CD4-positive, alpha-beta memory T cell (primary cell): ENCODE data around the gene NLRP12. TPM values are rescaled to one million over a fixed set of nuclear protein-coding genes. Genes with fewer than 3 reads are reported as not detected.
A peak's percentile ranks its signal among the peaks of the same experiment; 100 is the strongest.

ENCODE experiments used
- CTCF ChIA-PET: fragments of 350-600 bp; sonication (Branson Sonifier 250); formaldehyde crosslinking; loops from one replicate; lab custom pipeline; 2021; ENCODE audit warnings: inconsistent platforms; ENCODE audit not compliant: partially characterized antibody; lab: Charles Lee
- POLR2A ChIA-PET: fragments of 350-600 bp; sonication (Branson Sonifier 250); formaldehyde crosslinking; loops from one replicate; lab custom pipeline; 2021; ENCODE audit not compliant: partially characterized antibody; lab: Charles Lee
- DNase-seq, 5 donors: peaks; one replicate each; pipeline versions ENCODE4 v3.0.0 to v3.0.0-alpha.2; 2020 to 2022; ENCODE audit warnings: mixed read lengths in 1 of 5
- H3K27ac ChIP-seq: one replicate; pipeline ENCODE4 v1.7.0; 2013; ENCODE audit warnings: low read depth, low read length
- H3K27me3 ChIP-seq: 2 replicates; pipeline ENCODE4 v1.7.0; 2013; ENCODE audit warnings: mild to moderate bottlenecking, low read length, moderate library complexity; ENCODE audit not compliant: insufficient read depth
- H3K36me3 ChIP-seq: 2 replicates; pipeline ENCODE4 v1.7.0; 2013; ENCODE audit warnings: mild to moderate bottlenecking, low read length, moderate library complexity; ENCODE audit not compliant: insufficient read depth
- H3K4me1 ChIP-seq: 2 replicates; pipeline ENCODE4 v1.7.0; 2013; ENCODE audit warnings: mild to moderate bottlenecking, low read length, moderate library complexity; ENCODE audit not compliant: insufficient read depth
- H3K4me3 ChIP-seq, 2 donors: one replicate each; pipeline ENCODE4 v1.7.0; 2013; ENCODE audit warnings: low read length in 2 of 2, mild to moderate bottlenecking in 1 of 2
- H3K9me3 ChIP-seq, 2 donors: one replicate each; pipeline ENCODE4 v1.7.0; 2013; ENCODE audit warnings: low read length in 2 of 2, control low read depth in 1 of 2; ENCODE audit not compliant: control insufficient read depth in 1 of 2
- H3K27ac Mint-ChIP-seq, 7 donors: one replicate each; pipeline ENCODE4 v1.8.0; 2020 to 2021; ENCODE audit warnings: mixed read lengths in 7 of 7, mild to moderate bottlenecking in 6 of 7, inconsistent platforms in 3 of 7, moderate library complexity in 3 of 7
- H3K27me3 Mint-ChIP-seq, 2 donors: one replicate each; pipeline ENCODE4 v1.8.0; 2020 to 2021; ENCODE audit warnings: mixed read lengths in 2 of 2
- H3K36me3 Mint-ChIP-seq, 2 donors: one replicate each; pipeline ENCODE4 v1.8.0; 2020 to 2021; ENCODE audit warnings: mixed read lengths in 2 of 2, inconsistent platforms in 1 of 2, mild to moderate bottlenecking in 1 of 2
- H3K4me1 Mint-ChIP-seq, 4 donors: one replicate each; pipeline ENCODE4 v1.8.0; 2020 to 2021; ENCODE audit warnings: mixed read lengths in 4 of 4, mild to moderate bottlenecking in 1 of 4
- H3K4me3 Mint-ChIP-seq, 8 donors: one replicate each; pipeline ENCODE4 v1.8.0; 2020 to 2021; ENCODE audit warnings: mixed read lengths in 8 of 8, mild to moderate bottlenecking in 7 of 8, moderate library complexity in 6 of 8, inconsistent platforms in 3 of 8
- H3K9me3 Mint-ChIP-seq, 8 donors: one replicate each; pipeline ENCODE4 v1.8.0; 2020 to 2021; ENCODE audit warnings: mixed read lengths in 8 of 8, mild to moderate bottlenecking in 5 of 8, inconsistent platforms in 3 of 8, moderate library complexity in 1 of 8
- intact Hi-C: fragments of 100-400 bp; cut with micrococcal nuclease; formaldehyde crosslinking; loops from one replicate; pipeline ENCODE4 v1.15.1; 2023
- polyA plus RNA-seq, 2 donors: library from polyadenylated mRNA; unstranded; fragments of 300-500 nt; fragmentation: Illumina TruSeq; gene quantifications; one replicate each; pipeline ENCODE4 v1.2.3, GENCODE V29; 2021
- total RNA-seq, 2 experiments: library from RNA; stranded (reverse); gene quantifications; one replicate each; pipeline ENCODE4 v1.2.3, GENCODE V29; 2021

NLRP12 gene
- total and polyA plus RNA-seq, 4 experiments from 2014 or later: not detected

DNA sequence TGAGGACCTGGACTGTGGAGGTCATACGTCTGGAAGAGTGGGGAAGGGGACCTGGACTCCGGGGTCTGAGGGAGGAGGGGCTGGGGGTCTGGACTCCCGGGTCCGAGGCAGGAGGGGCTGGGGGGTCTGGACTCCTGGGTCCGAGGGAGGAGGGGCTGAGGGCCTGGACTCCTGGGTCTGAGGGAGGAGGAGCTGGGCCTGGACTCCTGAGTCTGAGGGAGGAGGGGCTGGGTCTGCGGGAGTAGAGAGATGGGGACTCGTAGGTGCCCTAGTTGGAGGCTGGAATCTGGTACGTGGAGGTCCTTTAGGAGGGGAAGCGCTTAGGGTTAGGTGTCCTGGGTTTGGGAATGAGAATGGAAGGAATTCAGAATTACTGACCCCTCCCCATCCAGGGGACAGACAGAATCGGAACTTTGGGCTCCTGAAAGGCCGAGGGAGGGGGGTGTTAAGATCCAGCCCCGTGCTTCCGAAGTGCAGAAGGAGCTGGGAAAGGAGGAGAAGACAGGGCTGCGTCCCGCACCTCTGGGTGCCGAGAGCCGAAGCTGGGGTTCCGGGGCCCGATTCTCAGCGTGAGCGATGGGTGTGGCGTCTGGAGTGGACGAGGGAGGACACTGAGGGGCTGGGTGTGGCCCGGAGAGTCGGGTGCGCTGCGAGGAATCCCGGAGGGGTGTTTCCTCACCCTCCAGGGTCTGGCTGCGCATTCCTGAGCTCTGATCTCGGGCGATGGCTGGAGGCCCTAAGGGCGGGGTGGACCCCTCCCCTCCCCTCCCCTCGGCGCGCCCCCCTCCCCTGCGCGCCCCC, 44.2 kb upstream of the NLRP12 start:
- intact Hi-C loops: loop anchor here (2.0 to 5.0 kb wide), 4 partner anchors 235 to 671 kb away; partner anchors contain the start of genes LENG8, LENG9 and NDUFA3
- Histone ChIP-seq H3K4me3 (peak overlapping the region; percentile 85 to 90), H3K27me3 (no peaks in the 10 kb centered on the region), H3K9me3 (no peaks in the 10 kb centered on the region), H3K4me1 (peaks cover 35% of the 10 kb centered on the region), H3K27ac (peak overlapping the region; percentile 100), H3K36me3 (no peaks in the 10 kb centered on the region)
- Mint-ChIP-seq H3K4me3 (peak overlapping the region; percentile 95 to 99 (median 98)), H3K36me3 (peaks cover 14 to 37% of the 10 kb centered on the region in 2 donors), H3K9me3 (peaks cover 0 to 7% (median 0%) of the 10 kb centered on the region in 8 donors), H3K4me1 (peaks cover 21 to 68% (median 34%) of the 10 kb centered on the region in 4 donors), H3K27ac (peak overlapping the region; percentile 99 to 100 (median 100)), H3K27me3 (no peaks in the 10 kb centered on the region)
- POLR2A ChIA-PET: interaction anchor here (0.6 to 4.3 kb wide), 19 partner anchors 9 to 1772 kb away, joined by 3 to 95 read pairs (median 7); partner anchors contain the start of genes CNOT3, LENG1, LENG8 and LENG9
- peak; percentile 53 to 71 (median 61) for DNase-seq
- CTCF ChIA-PET: interaction anchor here (1.0 to 1.7 kb wide), 6 partner anchors 11 to 162 kb away, joined by 3 to 12 read pairs (median 4); partner anchors contain the start of gene PRKCG

DNA sequence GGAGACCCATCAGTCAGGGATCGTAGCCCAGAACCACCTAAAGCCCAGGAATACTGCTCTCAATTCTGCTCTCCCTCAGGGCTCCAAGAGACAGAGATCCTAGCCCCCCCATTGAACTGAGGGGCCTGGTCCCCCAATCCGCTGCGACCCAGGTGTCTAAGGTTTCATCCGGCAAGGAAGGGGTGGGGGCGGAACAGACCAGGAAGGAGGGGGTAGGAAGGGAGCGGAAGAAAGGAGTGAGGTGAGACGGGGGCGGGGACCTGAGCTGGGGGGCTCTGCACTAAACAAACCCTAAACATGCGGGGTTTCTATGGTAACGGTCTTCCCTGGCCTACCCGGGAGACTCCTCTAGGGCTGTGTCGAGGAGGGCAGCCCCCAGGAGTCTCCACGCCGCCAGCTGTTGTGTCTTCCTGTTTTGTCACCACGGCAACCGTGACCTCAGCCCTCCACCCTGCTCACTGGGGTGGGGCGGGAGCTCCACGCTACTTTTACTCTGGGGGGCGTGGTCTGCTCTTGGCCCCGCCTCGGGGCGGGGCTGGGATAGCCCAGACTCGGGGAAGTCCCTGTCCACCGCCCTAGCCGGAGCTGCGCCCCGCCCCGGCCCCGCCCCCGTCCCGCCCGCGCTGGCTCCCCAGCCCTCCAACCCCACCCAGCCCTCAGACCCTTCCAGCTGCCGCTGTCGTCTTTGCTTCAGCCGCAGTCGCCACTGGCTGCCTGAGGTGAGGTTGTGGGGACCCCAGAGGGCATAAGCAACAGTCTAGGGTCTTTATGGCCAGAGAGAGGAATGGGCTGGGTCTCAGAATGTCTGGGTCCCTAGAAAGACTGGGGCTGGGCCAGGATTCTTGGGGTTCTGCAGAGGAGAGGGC, 43.3 kb upstream of the NLRP12 start, which contains the start of gene MYADM:
Gene MYADM (plus strand): TSS at position 659 of the 866 bp plus-strand sequence. CDS start 5,647 bp downstream, outside the sequence.
- no peaks in the 10 kb centered on the region for H3K27me3 Mint-ChIP-seq
- Histone ChIP-seq H3K27me3 (no peaks in the 10 kb centered on the region), H3K4me3 (peak within 1 kb of the TSS; percentile 85 to 90), H3K27ac (peak within 1 kb of the TSS; percentile 100), H3K9me3 (no peaks in the 10 kb centered on the region), H3K4me1 (peaks cover 30% of the 10 kb centered on the region), H3K36me3 (no peaks in the 10 kb centered on the region)
- intact Hi-C loops: loop anchor here (1.0 to 5.0 kb wide), 9 partner anchors 12 to 670 kb away; partner anchors contain the start of genes CNOT3, LENG1, LENG8 and LENG9
- peaks cover 20 to 60% (median 28%) of the 10 kb centered on the region in 4 donors for H3K4me1 Mint-ChIP-seq
- H3K9me3 Mint-ChIP-seq: peaks cover 0 to 7% (median 0%) of the 10 kb centered on the region in 8 donors
- H3K27ac Mint-ChIP-seq: peak within 1 kb of the TSS; percentile 99 to 100 (median 100)
- peaks cover 9 to 29% of the 10 kb centered on the region in 2 donors for H3K36me3 Mint-ChIP-seq
- ChIA-PET CTCF (interaction anchor here (1.0 to 1.7 kb wide), 5 partner anchors 12 to 162 kb away, joined by 3 to 12 read pairs (median 5); partner anchors contain the start of gene PRKCG), POLR2A (interaction anchor here (0.6 to 4.3 kb wide), 20 partner anchors 10 to 1773 kb away, joined by 3 to 95 read pairs (median 8); partner anchors contain the start of genes CNOT3, LENG1, LENG8 and LENG9)
- peak; percentile 100 for DNase-seq
- H3K4me3 Mint-ChIP-seq: peak within 1 kb of the TSS; percentile 95 to 99 (median 98)

DNA sequence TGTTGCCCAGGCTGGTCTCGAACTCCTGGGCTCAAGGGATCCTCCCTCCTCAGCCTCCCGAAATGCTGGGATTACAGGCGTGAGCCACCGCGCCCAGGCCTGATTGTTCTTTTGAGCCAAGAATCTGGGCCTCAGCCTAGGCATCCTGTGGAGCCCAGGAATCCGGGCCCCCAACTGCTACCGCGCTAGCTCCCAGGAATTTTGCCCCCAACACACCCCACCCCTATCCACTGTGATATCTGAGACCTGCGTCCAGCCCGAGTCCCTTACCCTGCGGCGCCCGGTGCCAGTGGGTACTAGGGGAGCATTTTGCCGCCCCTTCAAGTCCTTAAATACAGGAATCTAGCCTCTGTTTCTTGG, 42.7 kb upstream of the NLRP12 start:
- Histone ChIP-seq H3K4me1 (peaks cover 30% of the 10 kb centered on the region), H3K27ac (peak overlapping the region; percentile 100), H3K9me3 (no peaks in the 10 kb centered on the region), H3K27me3 (no peaks in the 10 kb centered on the region), H3K4me3 (peak overlapping the region; percentile 8 to 58), H3K36me3 (no peaks in the 10 kb centered on the region)
- CTCF ChIA-PET: interaction anchor here (1.0 to 1.7 kb wide), 6 partner anchors 12 to 163 kb away, joined by 3 to 12 read pairs (median 6); partner anchors contain the start of gene PRKCG
- H3K4me1 Mint-ChIP-seq: peaks cover 20 to 59% (median 27%) of the 10 kb centered on the region in 4 donors
- peak overlapping the region; percentile 99 to 100 (median 100) for H3K27ac Mint-ChIP-seq
- H3K27me3 Mint-ChIP-seq: no peaks in the 10 kb centered on the region
- H3K4me3 Mint-ChIP-seq: peak overlapping the region; percentile 95 to 99 (median 98)
- POLR2A ChIA-PET: interaction anchor here (0.6 to 4.3 kb wide), 17 partner anchors 10 to 1392 kb away, joined by 3 to 95 read pairs (median 8); partner anchors contain the start of genes CNOT3, LENG8, LENG9 and MBOAT7
- H3K36me3 Mint-ChIP-seq: peaks cover 9 to 29% of the 10 kb centered on the region in 2 donors
- intact Hi-C loops: loop anchor here (1.0 to 5.0 kb wide), 8 partner anchors 12 to 670 kb away; partner anchors contain the start of genes CNOT3, LENG1, LENG8 and LENG9
- peaks cover 0 to 7% (median 0%) of the 10 kb centered on the region in 8 donors for H3K9me3 Mint-ChIP-seq
- peak in 2 of 5 donors; percentile 21 to 27 for DNase-seq

DNA sequence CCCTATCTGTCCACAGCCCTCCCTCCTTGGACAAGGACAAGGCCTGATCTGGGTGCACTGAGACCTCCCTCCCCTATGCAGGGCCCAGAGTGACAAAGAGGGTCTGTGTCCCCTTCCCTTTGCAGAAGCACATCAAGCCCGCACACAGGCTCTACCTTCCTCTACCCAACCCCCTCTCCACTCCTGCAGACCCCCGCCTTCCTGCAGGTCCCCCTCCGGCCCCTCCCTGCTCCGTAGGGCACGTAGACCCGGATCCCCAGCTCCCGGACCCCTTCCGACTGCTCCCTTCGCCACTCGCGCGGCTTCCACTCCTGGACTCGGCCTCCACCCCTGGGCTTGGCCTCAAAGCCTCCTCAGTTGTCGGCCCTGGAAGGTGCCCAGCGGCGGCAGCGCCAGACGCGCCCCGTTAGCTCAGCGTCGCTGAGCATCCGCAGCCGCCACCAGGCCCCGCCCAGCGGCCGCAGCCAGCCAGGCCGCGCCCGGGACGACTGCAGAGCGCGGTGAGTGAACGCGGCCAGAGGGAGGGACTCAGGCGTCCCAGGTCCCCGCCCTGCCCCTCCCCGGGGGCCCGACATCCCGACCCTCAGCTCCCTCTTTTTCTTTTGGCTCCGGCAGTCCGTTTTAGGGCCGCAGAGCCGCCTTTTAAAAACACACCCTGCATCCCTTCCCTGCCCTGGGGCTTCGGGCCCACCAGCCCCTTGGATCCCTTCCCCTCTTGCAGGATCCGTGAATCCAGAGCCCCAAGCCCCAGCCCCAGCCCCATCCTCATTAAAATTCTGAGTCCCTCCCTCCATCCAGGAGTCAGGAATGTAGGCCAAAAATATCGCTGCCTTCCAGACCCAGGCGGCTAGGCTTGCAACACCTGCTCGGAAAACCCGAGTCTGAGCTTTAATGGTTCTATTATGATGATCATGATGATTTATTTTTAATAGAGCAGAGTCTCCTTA, 42.1 kb upstream of the NLRP12 start:
- Mint-ChIP-seq H3K27ac (peak overlapping the region; percentile 99 to 100 (median 100)), H3K36me3 (peaks cover 2 to 24% of the 10 kb centered on the region in 2 donors), H3K27me3 (no peaks in the 10 kb centered on the region), H3K9me3 (peaks cover 0 to 7% (median 0%) of the 10 kb centered on the region in 8 donors), H3K4me3 (peak overlapping the region; percentile 95 to 99 (median 98)), H3K4me1 (peaks cover 15 to 53% (median 22%) of the 10 kb centered on the region in 4 donors)
- H3K27ac ChIP-seq: peak overlapping the region; percentile 100
- peak; percentile 63 to 73 (median 71) for DNase-seq
- H3K4me1 ChIP-seq: peaks cover 26% of the 10 kb centered on the region
- H3K4me3 ChIP-seq: peak overlapping the region; percentile 8 to 58
- intact Hi-C loops: loop anchor here (5.0 kb wide), 3 partner anchors 581 to 669 kb away; partner anchors contain the start of genes LENG8 and LENG9
- ChIA-PET POLR2A (interaction anchor here (0.7 to 4.3 kb wide), 9 partner anchors 10 to 582 kb away, joined by 3 to 95 read pairs (median 9); partner anchors contain the start of genes LENG8, MBOAT7, PRKCG and PRPF31), CTCF (interaction anchor here (0.7 to 1.7 kb wide), 5 partner anchors 9 to 164 kb away, joined by 3 to 11 read pairs (median 5); partner anchors contain the start of gene PRKCG)
- H3K36me3 ChIP-seq: no peaks in the 10 kb centered on the region
- H3K27me3 ChIP-seq: no peaks in the 10 kb centered on the region
- no peaks in the 10 kb centered on the region for H3K9me3 ChIP-seq

DNA sequence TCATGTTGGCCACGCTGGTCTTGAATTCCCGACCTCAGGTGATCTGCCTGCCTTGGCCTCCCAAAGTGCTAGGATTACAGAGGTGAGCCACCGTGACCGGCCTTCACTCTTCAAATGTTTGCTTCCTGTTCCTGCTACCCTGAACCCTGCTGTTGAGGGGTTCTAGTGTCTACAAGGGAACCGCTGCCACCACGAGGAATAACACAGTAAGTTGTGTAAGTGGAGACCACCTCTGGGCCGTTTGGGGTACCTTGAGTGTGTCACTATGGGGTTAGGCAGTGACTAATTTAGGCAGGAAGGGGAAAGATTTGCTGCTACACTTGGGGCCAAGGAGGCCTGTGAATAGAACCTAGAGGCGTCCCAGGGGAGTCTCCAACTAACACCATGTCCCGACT, 41.4 kb upstream of the NLRP12 start:
- Histone ChIP-seq H3K27me3 (no peaks in the 10 kb centered on the region), H3K36me3 (no peaks in the 10 kb centered on the region), H3K9me3 (no peaks in the 10 kb centered on the region), H3K4me3 (peak overlapping the region in 1 of 2 donors; percentile 58), H3K4me1 (peaks cover 21% of the 10 kb centered on the region), H3K27ac (peak overlapping the region; percentile 100)
- peaks cover 10 to 46% (median 16%) of the 10 kb centered on the region in 4 donors for H3K4me1 Mint-ChIP-seq
- DNase-seq: no peak
- H3K27ac Mint-ChIP-seq: peak overlapping the region; percentile 95 to 100 (median 99)
- peaks cover 0 to 4% (median 0%) of the 10 kb centered on the region in 8 donors for H3K9me3 Mint-ChIP-seq
- H3K4me3 Mint-ChIP-seq: peak overlapping the region; percentile 65 to 99 (median 78)
- POLR2A ChIA-PET: interaction anchor here (0.8 to 4.3 kb wide), 5 partner anchors 12 to 583 kb away, joined by 3 to 95 read pairs (median 11); partner anchors contain the start of genes LENG8, MBOAT7 and PRKCG
- CTCF ChIA-PET: interaction anchor here (1.0 to 1.7 kb wide), 3 partner anchors 11 to 17 kb away, joined by 5 to 11 read pairs (median 6); partner anchors contain the start of gene PRKCG
- H3K27me3 Mint-ChIP-seq: no peaks in the 10 kb centered on the region
- intact Hi-C loops: loop anchor here (5.0 kb wide), 3 partner anchors 582 to 668 kb away; partner anchors contain the start of genes LENG8 and LENG9
- H3K36me3 Mint-ChIP-seq: peaks cover 0 to 20% of the 10 kb centered on the region in 2 donors
